ENCODE results near the gene MYO5C.
A peak's percentile ranks its signal among the peaks of the same experiment; 100 is the strongest.

The MYO5C gene

GRCh38 chr15:52207191-52207590, 88.4 kb downstream of the MYO5C start:
- no peak for DNase-seq (ENCODE audit: low spot score)

- no peak for DNase-seq (ENCODE audit: low spot score)
These were observed 89.2 kb downstream of the MYO5C start for GRCh38 chr15:52206446-52206845.

- no peak for DNase-seq (ENCODE audit: low spot score)
These were observed 90.9 kb downstream of the MYO5C start for GRCh38 chr15:52204657-52205056.

- no peak for DNase-seq (ENCODE audit: low spot score)
These were observed 94.7 kb downstream of the MYO5C start for GRCh38 chr15:52200831-52201365.

GRCh38 chr15:52199271-52199670, 96.3 kb downstream of the MYO5C start:
- DNase-seq (ENCODE audit: low spot score), result no peak

- DNase-seq (ENCODE audit: low spot score), result no peak
These were observed 98.7 kb downstream of the MYO5C start for GRCh38 chr15:52196891-52197290.

- no peak for DNase-seq (ENCODE audit: low spot score)
These were observed 101.8 kb downstream of the MYO5C start for GRCh38 chr15:52193791-52194190.

- DNase-seq (ENCODE audit: low spot score), result no peak
These were observed 102.3 kb downstream of the MYO5C start for GRCh38 chr15:52193321-52193720.

- DNase-seq (ENCODE audit: low spot score), result no peak
These were observed 104.4 kb downstream of the MYO5C start, which contains the start of gene GNB5 for GRCh38 chr15:52191207-52191606. Gene GNB5, minus strand, starts transcription at chr15:52191392. Its CDS starts 6,716 bp downstream, at chr15:52184676.

- no peak for DNase-seq (ENCODE audit: low spot score)
These were observed 108.7 kb downstream of the MYO5C start for GRCh38 chr15:52186651-52187486.

- DNase-seq (ENCODE audit: low spot score), result no peak
These were observed 110.4 kb downstream of the MYO5C start for GRCh38 chr15:52185151-52185561.

- no peak for DNase-seq (ENCODE audit: low spot score)
These were observed 110.9 kb downstream of the MYO5C start for GRCh38 chr15:52184721-52185120.

- DNase-seq (ENCODE audit: low spot score), result no peak
These were observed 111.9 kb downstream of the MYO5C start for GRCh38 chr15:52183562-52184173.

GRCh38 chr15:52181938-52182780, 113.4 kb downstream of the MYO5C start:
- no peak for DNase-seq (ENCODE audit: low spot score)

GRCh38 chr15:52180851-52181450, 114.7 kb downstream of the MYO5C start:
- DNase-seq (ENCODE audit: low spot score), result no peak

- no peak for DNase-seq (ENCODE audit: low spot score)
These were observed 115.3 kb downstream of the MYO5C start for GRCh38 chr15:52180196-52180835.

GRCh38 chr15:52179278-52180195, 116.1 kb downstream of the MYO5C start:
- peak; percentile 56 for DNase-seq (ENCODE audit: low spot score)

GRCh38 chr15:52178765-52179164, 116.8 kb downstream of the MYO5C start:
- DNase-seq (ENCODE audit: low spot score), result no peak

- DNase-seq (ENCODE audit: low spot score), result no peak
These were observed 122.7 kb downstream of the MYO5C start for GRCh38 chr15:52172869-52173268.

GRCh38 chr15:52171807-52172206, 123.8 kb downstream of the MYO5C start:
- DNase-seq (ENCODE audit: low spot score), result no peak
